ENCODE results near the gene WDFY4. TPM values are rescaled to one million over a fixed set of nuclear protein-coding genes. Genes with fewer than 3 reads are reported as not detected.

WDFY4 gene
- polyA plus RNA-seq, 1 donor (not counting 4 experiments of a cell fraction or from before 2014, with no cell fraction given): 0.04 TPM

GRCh38 chr10:48796713-48797245, 112.1 kb downstream of the WDFY4 start:
- TF ChIP-seq EZH2 (IDR thresholded peaks at IDR 0.05; ENCODE audit: low read length) (no peak), CTCF (optimal IDR thresholded peaks at IDR 0.05 in 1 of 3, IDR thresholded peaks at IDR 0.05 in 1 of 3, conservative IDR thresholded peaks at IDR 0.05 in 1 of 3; ENCODE audit: extremely low read depth in 1 of 3, insufficient read depth in 2 of 3, low read length in 3 of 3) (no peak)
- no peak overlapping the region for H2AFZ ChIP-seq (ENCODE audit: control insufficient read depth, low read length)
- no peak overlapping the region for H3K27ac ChIP-seq (ENCODE audit: control insufficient read depth, insufficient read depth, low read length)
- no peaks in the 10 kb centered on the region for H4K20me1 ChIP-seq (ENCODE audit: control insufficient read depth, extremely low read depth, insufficient read depth, low read length)
- FAIRE-seq: no peak
- H3K4me1 ChIP-seq (ENCODE audit: control insufficient read depth, extremely low read depth, insufficient read depth, low read length): peaks cover 38% of the 10 kb centered on the region
- no peak overlapping the region for H3K9ac ChIP-seq (ENCODE audit: control insufficient read depth, extremely low read depth, insufficient read depth, low read length)
- H3K9me1 ChIP-seq (ENCODE audit: control insufficient read depth, extremely low read depth, insufficient read depth, low read length): no peaks in the 10 kb centered on the region
- H3K27me3 ChIP-seq (ENCODE audit: control insufficient read depth, extremely low read depth, insufficient read depth, low read length): no peaks in the 10 kb centered on the region
- no peak overlapping the region for H3K4me2 ChIP-seq (ENCODE audit: control insufficient read depth, extremely low read depth, insufficient read depth, low read depth, low read length)
- no peaks in the 10 kb centered on the region for H3K36me3 ChIP-seq (ENCODE audit: control insufficient read depth in 2 of 2, extremely low read depth in 1 of 2, insufficient read depth in 2 of 2, low read length in 2 of 2)
- DNase-seq (ENCODE audit: low read depth, low spot score): no peak
- dilution Hi-C loops (cut with MboI; ENCODE audit: extremely low pct_ligation_motif_present, low sequenced_read_pairs): no loop called here
- H3K79me2 ChIP-seq (ENCODE audit: control insufficient read depth, insufficient read depth, low read length): no peaks in the 10 kb centered on the region
- no peak overlapping the region for H3K4me3 ChIP-seq (ENCODE audit: control insufficient read depth in 2 of 3, extremely low read depth in 1 of 3, insufficient read depth in 2 of 3, low read depth in 1 of 3, low read length in 3 of 3)
- H3K9me3 ChIP-seq (ENCODE audit: control insufficient read depth, low read depth, low read length): peaks cover 2% of the 10 kb centered on the region

GRCh38 chr10:48797830-48798229, 113.2 kb downstream of the WDFY4 start:
- dilution Hi-C loops (cut with MboI; ENCODE audit: extremely low pct_ligation_motif_present, low sequenced_read_pairs): no loop called here
- FAIRE-seq: no peak
- H3K27ac ChIP-seq (ENCODE audit: control insufficient read depth, insufficient read depth, low read length): no peak overlapping the region

More at GRCh38 chr10:48797830-48798229, 113.2 kb downstream of the WDFY4 start:
- Histone ChIP-seq H3K27me3 (ENCODE audit: control insufficient read depth, extremely low read depth, insufficient read depth, low read length) (no peaks in the 10 kb centered on the region), H3K36me3 (ENCODE audit: control insufficient read depth in 2 of 2, extremely low read depth in 1 of 2, insufficient read depth in 2 of 2, low read length in 2 of 2) (no peaks in the 10 kb centered on the region), H4K20me1 (ENCODE audit: control insufficient read depth, extremely low read depth, insufficient read depth, low read length) (no peaks in the 10 kb centered on the region), H2AFZ (ENCODE audit: control insufficient read depth, low read length) (no peak overlapping the region), H3K79me2 (ENCODE audit: control insufficient read depth, insufficient read depth, low read length) (no peaks in the 10 kb centered on the region), H3K4me1 (ENCODE audit: control insufficient read depth, extremely low read depth, insufficient read depth, low read length) (peaks cover 29% of the 10 kb centered on the region), H3K4me3 (ENCODE audit: control insufficient read depth in 2 of 3, extremely low read depth in 1 of 3, insufficient read depth in 2 of 3, low read depth in 1 of 3, low read length in 3 of 3) (no peak overlapping the region), H3K9me1 (ENCODE audit: control insufficient read depth, extremely low read depth, insufficient read depth, low read length) (no peaks in the 10 kb centered on the region), H3K9me3 (ENCODE audit: control insufficient read depth, low read depth, low read length) (peaks cover 2% of the 10 kb centered on the region), H3K9ac (ENCODE audit: control insufficient read depth, extremely low read depth, insufficient read depth, low read length) (no peak overlapping the region), H3K4me2 (ENCODE audit: control insufficient read depth, extremely low read depth, insufficient read depth, low read depth, low read length) (no peak overlapping the region)
- DNase-seq (ENCODE audit: low read depth, low spot score): no peak
- no peak for TF ChIP-seq EZH2 (IDR thresholded peaks at IDR 0.05; ENCODE audit: low read length)
- TF ChIP-seq CTCF (optimal IDR thresholded peaks at IDR 0.05 in 1 of 3, IDR thresholded peaks at IDR 0.05 in 1 of 3, conservative IDR thresholded peaks at IDR 0.05 in 1 of 3; ENCODE audit: extremely low read depth in 1 of 3, insufficient read depth in 2 of 3, low read length in 3 of 3): no peak

Measured in keratinocyte (primary cell).